ENCODE measurements around the gene IL27RA. TPM values are rescaled to one million over a fixed set of nuclear protein-coding genes. Genes with fewer than 3 reads are reported as not detected.

The IL27RA gene
- total RNA-seq, 1 donor from 2014 or later: 1.5 TPM

- no peak for DNase-seq (ENCODE audit: extremely low spot score in 2 of 2)
- Histone ChIP-seq H3K9me3 (no peaks in the 10 kb centered on the region), H3K4me3 (no peak overlapping the region), H3K36me3 (peaks cover 0 to 21% of the 10 kb centered on the region in 2 donors), H3K27ac (no peak overlapping the region), H3K4me1 (peaks cover 6% of the 10 kb centered on the region), H3K27me3 (no peaks in the 10 kb centered on the region)
- intact Hi-C loops (cut with DNase I): no loop called here
- TF ChIP-seq POLR2AphosphoS5 (IDR thresholded peaks at IDR 0.05; ENCODE audit: insufficient read depth in 1 of 2, low read depth in 1 of 2): no peak
- no peak for TF ChIP-seq POLR2A (IDR thresholded peaks at IDR 0.05)
- TF ChIP-seq CTCF (IDR thresholded peaks at IDR 0.05): no peak
These were observed 37.8 kb upstream of the IL27RA start for GRCh38 chr19:13993590-13994300.

GRCh38 chr19:13995017-13995728, 36.4 kb upstream of the IL27RA start:
- no peaks in the 10 kb centered on the region for H3K27me3 ChIP-seq
- intact Hi-C loops (cut with DNase I): no loop called here
- no peak overlapping the region for H3K4me3 ChIP-seq
- DNase-seq (ENCODE audit: extremely low spot score in 2 of 2): no peak
- no peak overlapping the region for H3K27ac ChIP-seq
- H3K36me3 ChIP-seq: peaks cover 0 to 21% of the 10 kb centered on the region in 2 donors
- H3K9me3 ChIP-seq: no peaks in the 10 kb centered on the region
- peaks cover 6% of the 10 kb centered on the region for H3K4me1 ChIP-seq
- TF ChIP-seq CTCF (IDR thresholded peaks at IDR 0.05) (no peak), POLR2AphosphoS5 (IDR thresholded peaks at IDR 0.05; ENCODE audit: insufficient read depth in 1 of 2, low read depth in 1 of 2) (no peak), POLR2A (IDR thresholded peaks at IDR 0.05) (no peak)

GRCh38 chr19:13995878-13996765, 35.4 kb upstream of the IL27RA start:
- Histone ChIP-seq H3K9me3 (no peaks in the 10 kb centered on the region), H3K36me3 (peaks cover 0 to 15% of the 10 kb centered on the region in 2 donors), H3K27me3 (no peaks in the 10 kb centered on the region), H3K4me1 (peaks cover 6% of the 10 kb centered on the region), H3K27ac (no peak overlapping the region), H3K4me3 (no peak overlapping the region)
- TF ChIP-seq POLR2AphosphoS5 (IDR thresholded peaks at IDR 0.05; ENCODE audit: insufficient read depth in 1 of 2, low read depth in 1 of 2) (no peak), CTCF (IDR thresholded peaks at IDR 0.05) (no peak), POLR2A (IDR thresholded peaks at IDR 0.05) (no peak)
- intact Hi-C loops (cut with DNase I): no loop called here
- DNase-seq (ENCODE audit: extremely low spot score in 2 of 2): no peak

- Histone ChIP-seq H3K9me3 (no peaks in the 10 kb centered on the region), H3K36me3 (peaks cover 0 to 12% of the 10 kb centered on the region in 2 donors), H3K4me3 (no peak overlapping the region), H3K4me1 (peaks cover 6% of the 10 kb centered on the region), H3K27me3 (no peaks in the 10 kb centered on the region), H3K27ac (no peak overlapping the region)
- DNase-seq (ENCODE audit: extremely low spot score in 2 of 2): no peak
- TF ChIP-seq POLR2AphosphoS5 (IDR thresholded peaks at IDR 0.05; ENCODE audit: insufficient read depth in 1 of 2, low read depth in 1 of 2) (no peak), CTCF (IDR thresholded peaks at IDR 0.05) (no peak), POLR2A (IDR thresholded peaks at IDR 0.05) (no peak)
- intact Hi-C loops (cut with DNase I): no loop called here
These were observed 34.5 kb upstream of the IL27RA start for GRCh38 chr19:13996928-13997630.

Data from vagina (tissue), 2 donors.